Muscle of leg (tissue), 11 donors: ENCODE results near the gene C1QC. TPM values are rescaled to one million over a fixed set of nuclear protein-coding genes. Genes with fewer than 3 reads are reported as not detected.
A peak's percentile ranks its signal among the peaks of the same experiment; 100 is the strongest.
"Not testable (repeated sequence)": the region's sequence is repeated elsewhere in the genome, so short reads cannot be mapped to it uniquely, and the experiment has no call there.

Source experiments
- DNase-seq: peaks from one replicate; pipeline ENCODE4 v3.0.0; 2013
- H3K27ac ChIP-seq: one replicate; pipeline ENCODE4 v1.5.1; 2013; ENCODE audit warnings: mild to moderate bottlenecking, low read length, control low read depth
- H3K27me3 ChIP-seq: one replicate; pipeline ENCODE4 v1.6.1; 2013; ENCODE audit warnings: low read length; ENCODE audit not compliant: control insufficient read depth, insufficient read depth
- H3K36me3 ChIP-seq: one replicate; pipeline ENCODE4 v1.6.1; 2013; ENCODE audit warnings: low read length; ENCODE audit not compliant: control insufficient read depth, insufficient read depth
- H3K4me1 ChIP-seq: one replicate; pipeline ENCODE4 v1.6.1; 2013; ENCODE audit warnings: low read length; ENCODE audit not compliant: control insufficient read depth, insufficient read depth
- H3K4me3 ChIP-seq: one replicate; pipeline ENCODE4 v1.5.1; 2013; ENCODE audit warnings: low read length, control low read depth
- H3K9me3 ChIP-seq: replicated peaks from 2 replicates; pipeline ENCODE4 v1.6.1; 2013; ENCODE audit warnings: low read depth, low read length; ENCODE audit not compliant: control insufficient read depth
- WGBS: methylation state at CpG from one replicate; pipeline ENCODE4 v1.1.5; 2013; ENCODE audit warnings: missing lambda C conversion rate; ENCODE audit not compliant: insufficient coverage; 5-methylcytosine and 5-hydroxymethylcytosine counted together
- polyA plus RNA-seq, 8 donors: library from polyadenylated mRNA; unstranded; fragments of 120-200 nt; gene quantifications; one replicate each; pipeline versions ENCODE4 v1.2.1 to v1.2.3, GENCODE V29; 2013; ENCODE audit warnings: inconsistent platforms in 1 of 8, low replicate concordance in 1 of 8; ENCODE audit not compliant: insufficient read length in 8 of 8, insufficient read depth in 1 of 8
- total RNA-seq: library from RNA; stranded (reverse); fragments of 120-200 nt; gene quantifications from one replicate; pipeline ENCODE4 v1.2.4, GENCODE V29; 2013

Gene C1QC
- total and polyA plus RNA-seq, 9 donors: 19.1 to 45.2 (median 35.2) TPM

DNA sequence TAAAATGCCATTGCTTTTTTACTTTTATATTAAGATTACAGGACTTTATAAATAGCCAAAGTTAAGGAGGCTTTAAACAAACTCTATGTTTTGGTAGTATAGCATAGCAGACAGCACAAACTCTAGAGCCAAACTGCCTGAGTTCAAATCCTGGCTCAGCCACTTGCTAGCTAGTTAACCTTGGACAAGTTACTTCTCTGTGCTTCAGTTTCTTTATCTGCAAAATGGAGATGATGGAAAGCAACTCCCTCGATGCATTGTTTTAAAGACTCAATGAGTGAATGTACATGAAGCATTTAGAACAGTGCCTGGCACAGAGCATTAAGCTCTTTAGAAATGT lies 30.9 kb downstream of the C1QC start:
- 20% methylated on average over 1 of the region's 1 CpG for WGBS
- Histone ChIP-seq H3K36me3 (no peaks in the 10 kb centered on the region), H3K9me3 (no peaks in the 10 kb centered on the region), H3K4me3 (no peak overlapping the region), H3K27ac (no peak overlapping the region), H3K27me3 (peaks cover 24% of the 10 kb centered on the region), H3K4me1 (peaks cover 25% of the 10 kb centered on the region)
- DNase-seq: no peak

DNA sequence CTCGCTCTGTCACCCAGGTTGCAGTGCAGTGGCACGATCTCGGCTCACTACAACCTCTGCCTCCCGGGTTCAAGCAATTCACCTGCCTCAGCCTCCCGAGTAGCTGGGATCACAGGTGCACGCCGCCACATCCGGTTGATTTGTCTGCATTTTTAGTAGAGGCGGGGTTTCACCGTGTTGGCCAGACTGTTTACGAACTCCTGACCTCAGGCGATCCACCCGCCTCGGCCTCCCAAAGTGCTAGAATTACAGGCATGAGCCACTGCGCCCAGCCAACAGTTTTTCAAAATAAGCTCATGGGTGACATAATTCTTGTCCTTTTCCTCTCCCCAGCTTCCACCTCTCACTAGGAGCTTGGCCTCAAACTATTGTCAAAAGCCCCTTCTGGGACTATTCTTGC lies 32.7 kb downstream of the C1QC start:
- not testable (repeated sequence) for DNase-seq

DNA sequence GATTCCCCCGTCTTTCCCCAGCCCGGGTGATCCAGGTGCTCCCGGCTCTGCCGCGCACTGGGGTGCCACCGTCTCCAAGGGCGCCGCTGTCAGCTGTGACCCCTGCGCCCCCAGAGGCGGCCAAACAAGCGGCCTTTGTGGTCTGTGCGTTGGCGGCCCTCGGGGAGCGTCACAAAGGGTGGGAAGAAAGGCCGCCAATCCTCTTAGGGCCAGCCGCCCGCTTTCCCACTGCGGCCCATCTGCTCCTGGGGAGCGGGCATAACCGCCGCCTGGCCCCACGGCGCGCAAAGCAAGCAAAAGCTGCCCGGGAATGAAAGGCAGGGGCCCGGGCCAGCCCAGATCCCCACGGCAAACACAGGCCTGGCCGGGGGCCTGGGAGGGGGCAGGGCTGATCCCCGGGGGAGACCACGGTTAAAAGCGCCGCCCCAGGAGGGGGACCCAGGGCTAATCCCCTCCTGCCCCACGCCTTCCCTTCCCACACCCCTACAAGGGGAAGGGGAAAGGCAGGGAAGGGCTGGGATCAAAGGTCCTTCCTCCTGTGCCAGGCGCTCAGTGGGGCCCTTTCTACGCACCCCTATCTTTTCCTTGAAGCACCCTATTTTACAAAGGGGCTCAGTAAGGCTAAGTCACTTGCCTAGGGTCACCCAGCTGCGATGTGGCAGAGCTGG lies 33.6 kb downstream of the C1QC start:
- Histone ChIP-seq H3K27ac (no peak overlapping the region), H3K4me3 (no peak overlapping the region), H3K36me3 (no peaks in the 10 kb centered on the region), H3K9me3 (no peaks in the 10 kb centered on the region), H3K27me3 (peaks cover 17% of the 10 kb centered on the region), H3K4me1 (peaks cover 25% of the 10 kb centered on the region)
- 69% methylated on average over 27 of the region's 37 CpGs for WGBS
- DNase-seq: no peak

More for the DNA sequence above, 32.7 kb downstream of the C1QC start:
- 67% methylated on average over 14 of the region's 15 CpGs for WGBS
- H3K36me3 ChIP-seq, H3K4me3 ChIP-seq, H3K9me3 ChIP-seq, H3K27ac ChIP-seq: not testable (repeated sequence)
- H3K4me1 ChIP-seq: peaks cover 25% of the 10 kb centered on the region
- peaks cover 24% of the 10 kb centered on the region for H3K27me3 ChIP-seq

DNA sequence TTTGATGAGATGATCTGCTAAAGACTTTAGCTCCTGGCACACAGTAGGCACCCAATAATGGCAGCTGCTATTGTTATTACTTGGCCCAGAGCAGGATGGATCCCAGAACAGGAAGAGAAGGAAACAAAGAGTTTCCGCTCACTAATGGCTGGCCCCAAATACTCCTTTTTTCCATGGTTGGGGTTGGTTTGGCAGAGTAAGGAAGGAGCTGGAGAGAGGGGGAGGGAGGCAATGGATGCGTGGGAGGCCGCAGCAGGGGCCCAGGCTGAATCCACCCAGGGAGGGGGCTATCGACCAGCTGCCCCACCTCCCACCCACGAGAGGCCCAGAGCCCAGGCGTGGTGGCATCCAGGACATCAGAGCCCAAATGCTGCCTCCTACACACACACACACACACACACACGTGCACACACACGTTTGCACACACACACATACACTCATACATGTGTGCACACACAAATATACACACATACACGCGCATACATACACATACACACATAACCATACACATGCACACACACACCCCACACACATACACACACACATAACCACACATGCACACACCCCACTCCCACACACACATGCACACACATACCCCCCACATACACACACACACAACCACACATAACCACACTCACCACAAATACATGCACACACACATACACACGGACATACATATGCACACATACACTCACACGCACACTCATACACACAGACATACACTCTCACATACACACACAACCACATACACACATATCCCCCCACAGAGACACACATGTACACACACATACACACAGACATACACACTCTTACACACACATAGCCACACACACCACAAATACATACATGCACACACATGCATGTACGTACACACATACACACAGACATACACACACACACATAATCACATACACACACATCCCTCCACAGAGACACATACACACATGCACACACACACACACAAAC lies 34.8 kb downstream of the C1QC start:
- WGBS: 65% methylated on average over 9 of the region's 13 CpGs
- Histone ChIP-seq H3K27ac (no peak overlapping the region), H3K27me3 (peaks cover 9% of the 10 kb centered on the region)

DNA sequence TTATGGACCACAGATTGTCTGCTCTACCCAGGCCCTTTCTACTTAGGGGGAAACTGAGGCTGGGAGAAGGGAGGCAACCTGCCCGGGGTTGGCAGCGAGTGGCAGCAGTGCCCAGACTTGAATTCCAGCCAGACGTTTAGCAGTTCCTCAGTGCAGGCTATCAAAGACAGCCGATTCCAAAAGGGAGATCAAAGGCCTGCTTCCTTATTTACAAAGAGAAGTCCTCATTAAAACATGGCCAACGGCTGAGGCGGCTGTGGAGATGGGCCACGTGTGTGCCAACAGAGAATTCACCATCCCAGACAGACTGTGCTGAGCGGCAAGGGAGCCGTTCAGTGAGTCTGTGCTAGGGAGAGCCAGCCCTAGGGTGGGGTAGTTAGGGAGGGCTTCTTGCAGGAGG lies 37.3 kb downstream of the C1QC start:
- Histone ChIP-seq H3K36me3 (no peaks in the 10 kb centered on the region), H3K27ac (no peak overlapping the region), H3K9me3 (no peaks in the 10 kb centered on the region), H3K4me1 (peaks cover 39% of the 10 kb centered on the region), H3K27me3 (peaks cover 9% of the 10 kb centered on the region), H3K4me3 (no peak overlapping the region)
- no peak for DNase-seq
- 66% methylated on average over 3 of the region's 9 CpGs for WGBS

More for the DNA sequence above, 34.8 kb downstream of the C1QC start:
- Histone ChIP-seq H3K4me3 (no peak overlapping the region), H3K9me3 (no peaks in the 10 kb centered on the region), H3K4me1 (peaks cover 21% of the 10 kb centered on the region), H3K36me3 (no peaks in the 10 kb centered on the region)
- peak; percentile 84 for DNase-seq

DNA sequence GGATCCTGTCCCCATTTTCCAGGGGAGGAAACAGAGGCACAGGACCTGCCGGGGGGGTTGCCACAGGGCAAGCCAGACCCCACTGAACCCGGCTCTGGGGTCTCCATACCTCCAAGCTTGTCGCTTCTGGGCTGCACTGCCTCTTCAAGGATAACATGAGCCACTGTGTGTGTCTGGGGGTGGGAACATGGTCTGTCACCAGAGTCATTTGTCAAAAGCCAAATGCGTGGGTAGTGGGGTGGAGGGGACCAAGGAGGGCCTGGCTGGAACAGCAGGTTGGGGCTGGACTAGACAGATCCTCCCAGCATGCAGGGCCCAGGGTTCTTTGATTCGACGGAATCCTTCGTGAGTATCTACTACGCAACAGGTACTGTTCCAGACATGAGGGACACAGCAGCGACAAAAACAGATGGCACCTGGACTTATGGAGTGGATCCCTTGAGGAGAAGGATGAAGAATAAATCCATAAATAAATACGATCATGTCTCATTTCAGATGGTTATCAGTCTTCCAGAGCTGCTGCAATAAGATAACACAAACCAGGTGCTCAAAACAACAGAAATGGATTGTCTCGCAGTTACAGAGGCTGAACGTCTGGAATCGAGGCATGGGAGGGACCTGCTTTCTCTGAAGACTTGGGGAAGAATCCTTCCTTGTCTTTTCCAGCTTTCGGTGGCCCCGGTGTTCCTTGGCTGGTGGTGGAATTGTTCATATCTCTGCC lies 38.3 kb downstream of the C1QC start:
- Histone ChIP-seq H3K9me3 (no peaks in the 10 kb centered on the region), H3K4me1 (peaks cover 34% of the 10 kb centered on the region), H3K4me3 (no peak overlapping the region), H3K27ac (no peak overlapping the region), H3K36me3 (no peaks in the 10 kb centered on the region), H3K27me3 (peaks cover 9% of the 10 kb centered on the region)
- no peak for DNase-seq
- WGBS: 61% methylated on average over 11 of the region's 15 CpGs

DNA sequence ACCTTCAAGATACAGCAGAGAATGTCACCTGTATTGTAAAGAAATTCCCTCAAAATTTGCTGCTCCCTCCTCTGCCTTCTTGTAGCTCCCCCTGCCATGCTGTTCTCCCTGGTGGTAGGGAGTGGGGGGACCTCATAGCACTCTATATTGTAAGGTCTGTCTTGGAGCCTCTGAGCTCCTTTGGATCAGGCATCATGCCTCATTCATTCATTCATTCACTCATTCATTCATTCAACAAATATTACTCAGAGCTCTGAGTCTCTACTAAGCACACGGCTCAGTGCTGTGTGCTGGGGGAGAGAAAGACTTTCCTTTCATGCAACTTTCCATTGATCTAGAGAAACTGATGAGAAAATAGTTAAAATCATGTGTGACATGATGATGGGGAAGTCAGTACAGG lies 40.1 kb downstream of the C1QC start:
- Histone ChIP-seq H3K4me3 (no peak overlapping the region), H3K27me3 (peaks cover 11% of the 10 kb centered on the region), H3K4me1 (peaks cover 19% of the 10 kb centered on the region), H3K36me3 (no peaks in the 10 kb centered on the region), H3K27ac (no peak overlapping the region), H3K9me3 (no peaks in the 10 kb centered on the region)
- WGBS: no CpG with 5 or more reads among the region's 1 CpG
- DNase-seq: no peak

DNA sequence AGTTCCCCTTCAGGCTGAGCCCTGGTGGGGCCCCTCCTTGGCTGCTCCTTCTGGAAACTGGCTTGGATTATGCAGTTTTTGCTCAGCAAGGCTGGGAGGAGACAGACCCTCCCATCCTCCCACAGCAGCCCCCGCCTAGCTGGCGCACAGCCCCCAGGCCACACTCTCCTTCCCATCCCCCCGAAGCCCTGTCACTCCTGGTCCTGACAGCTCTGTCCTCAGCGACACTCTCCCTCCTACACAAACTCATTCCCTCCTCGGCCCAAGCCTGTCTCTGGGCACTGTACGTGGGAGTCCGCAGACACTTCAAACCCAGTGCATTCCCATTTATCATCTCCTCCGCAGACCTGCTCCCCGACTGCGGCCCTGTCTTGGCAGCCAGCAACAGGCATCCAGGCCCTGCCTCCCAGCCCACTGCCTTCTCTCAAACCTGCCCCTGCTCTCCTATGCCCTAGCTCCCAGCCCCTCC lies 42.2 kb downstream of the C1QC start:
- Histone ChIP-seq H3K9me3 (no peaks in the 10 kb centered on the region), H3K4me3 (no peak overlapping the region), H3K4me1 (peaks cover 24% of the 10 kb centered on the region), H3K27me3 (peaks cover 11% of the 10 kb centered on the region), H3K36me3 (no peaks in the 10 kb centered on the region), H3K27ac (peak overlapping the region; percentile 62)
- DNase-seq: peak; percentile 89
- WGBS: 19% methylated on average over 10 of the region's 10 CpGs

DNA sequence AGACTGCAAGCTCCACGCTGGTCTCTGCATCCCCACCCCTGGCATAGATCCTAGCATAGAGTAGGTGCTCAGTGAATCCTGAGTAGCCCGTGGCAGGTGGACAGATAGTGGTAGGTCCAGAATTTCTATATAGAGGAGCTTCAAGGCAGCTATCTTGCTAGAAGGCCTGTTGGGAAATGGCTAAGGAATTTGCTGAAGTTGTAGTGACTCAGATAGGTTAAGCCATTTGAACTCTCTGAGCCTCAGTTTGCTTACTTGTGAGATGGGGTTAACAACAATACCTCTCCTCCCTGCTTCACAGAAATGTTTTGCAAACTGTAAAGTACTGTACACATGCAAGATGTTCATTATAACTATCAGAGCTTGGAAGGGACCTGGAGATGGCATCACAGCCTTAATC lies 43.8 kb downstream of the C1QC start:
- no peak for DNase-seq
- no peak overlapping the region for H3K27ac ChIP-seq
- H3K4me1 ChIP-seq: peaks cover 24% of the 10 kb centered on the region
- peaks cover 11% of the 10 kb centered on the region for H3K27me3 ChIP-seq
- H3K4me3 ChIP-seq: no peak overlapping the region
- no peaks in the 10 kb centered on the region for H3K36me3 ChIP-seq
- no CpG with 5 or more reads among the region's 2 CpGs for WGBS
- H3K9me3 ChIP-seq: no peaks in the 10 kb centered on the region

DNA sequence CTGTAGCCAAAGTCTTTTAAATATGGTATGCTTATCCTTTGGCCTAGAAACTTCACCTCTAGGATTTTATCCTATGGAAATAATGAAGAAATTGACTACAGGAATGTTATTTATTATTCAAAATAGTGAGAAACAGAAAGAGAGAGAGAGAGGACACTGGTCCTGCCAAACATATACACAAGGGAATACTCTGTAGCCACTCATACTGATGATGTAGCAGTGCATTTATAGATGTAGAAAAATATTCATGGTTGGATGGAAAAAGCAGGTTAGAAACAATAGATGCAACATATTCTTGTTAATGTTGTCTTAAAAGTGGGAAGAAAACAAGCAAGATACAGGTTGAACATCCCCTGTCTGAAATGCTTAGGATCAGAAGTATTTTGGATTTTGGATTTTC lies 45.0 kb downstream of the C1QC start:
- no peaks in the 10 kb centered on the region for H3K9me3 ChIP-seq
- H3K27me3 ChIP-seq: peaks cover 8% of the 10 kb centered on the region
- peaks cover 24% of the 10 kb centered on the region for H3K4me1 ChIP-seq
- peak; percentile 68 for DNase-seq
- H3K4me3 ChIP-seq: no peak overlapping the region
- no peaks in the 10 kb centered on the region for H3K36me3 ChIP-seq
- H3K27ac ChIP-seq: no peak overlapping the region
